ENCODE results near the gene KCNJ6.

Gene KCNJ6

DNA sequence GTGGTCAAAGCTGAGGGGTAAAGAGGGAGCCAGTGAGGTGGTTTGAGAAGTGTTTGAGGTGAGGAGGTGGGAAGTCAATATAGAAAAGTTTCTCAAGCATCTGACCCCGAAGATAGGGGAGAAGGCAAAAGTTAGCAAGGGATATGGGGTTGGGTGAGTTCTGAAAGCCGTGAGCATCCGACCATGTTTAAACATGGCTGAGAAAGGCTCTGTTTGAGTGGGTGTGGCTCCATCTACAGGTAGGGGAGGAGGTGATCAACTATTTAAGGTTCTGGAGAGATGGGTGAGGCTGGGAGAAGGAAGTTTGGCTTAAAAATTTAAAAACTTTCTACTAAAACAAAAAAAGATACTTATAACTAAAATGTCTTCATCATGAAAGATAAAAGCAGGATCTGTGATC lies 273.8 kb downstream of the KCNJ6 start:
- Histone ChIP-seq H3K4me2 (ENCODE audit: low read length, poor library complexity, severe bottlenecking) (no peak overlapping the region), H3K9ac (ENCODE audit: low read length) (no peak overlapping the region), H3K9me3 (ENCODE audit: control insufficient read depth, low read length) (peaks cover 7% of the 10 kb centered on the region), H3K18ac (ENCODE audit: low read depth in 1 of 2, low read length in 2 of 2) (no peak overlapping the region), H3K4me3 (ENCODE audit: insufficient read depth in 1 of 2, low read depth in 1 of 2, low read length in 2 of 2) (no peak overlapping the region), H2AK5ac (ENCODE audit: low read length, severe bottlenecking) (no peak overlapping the region), H3K14ac (ENCODE audit: low read length in 2 of 2) (no peak overlapping the region), H3K79me1 (replicated peaks; ENCODE audit: low read length, poor library complexity, severe bottlenecking) (no peaks in the 10 kb centered on the region), H3K27ac (ENCODE audit: low read length, poor library complexity, severe bottlenecking) (no peak overlapping the region), H3K27me3 (ENCODE audit: control insufficient read depth in 1 of 2, insufficient read depth in 1 of 2, low read length in 2 of 2) (peaks cover 0 to 85% of the 10 kb centered on the region in 2 experiments), H3K23ac (ENCODE audit: low read length in 2 of 2) (no peak overlapping the region), H2BK120ac (ENCODE audit: low read depth, low read length) (no peak overlapping the region), H2BK5ac (ENCODE audit: low read depth, low read length, poor library complexity, severe bottlenecking) (no peak overlapping the region), H2BK12ac (ENCODE audit: low read length in 2 of 2) (no peak overlapping the region), H3K4ac (ENCODE audit: low read depth in 1 of 2, low read length in 2 of 2) (no peak overlapping the region), H3K36me3 (ENCODE audit: control insufficient read depth in 1 of 2, insufficient read depth in 2 of 2, low read depth in 1 of 2, low read length in 2 of 2) (no peaks in the 10 kb centered on the region), H2AFZ (ENCODE audit: low read depth, low read length) (peak overlapping the region; percentile 5), H4K91ac (ENCODE audit: low read length) (no peak overlapping the region), H2BK15ac (ENCODE audit: low read depth, poor library complexity, severe bottlenecking) (no peak overlapping the region), H4K8ac (ENCODE audit: low read length) (no peak overlapping the region), H3K4me1 (ENCODE audit: control insufficient read depth, insufficient read depth, low read depth, low read length) (peaks cover 2% of the 10 kb centered on the region)
- no peak for DNase-seq
- 47% methylated on average over 3 of the region's 3 CpGs for WGBS

DNA sequence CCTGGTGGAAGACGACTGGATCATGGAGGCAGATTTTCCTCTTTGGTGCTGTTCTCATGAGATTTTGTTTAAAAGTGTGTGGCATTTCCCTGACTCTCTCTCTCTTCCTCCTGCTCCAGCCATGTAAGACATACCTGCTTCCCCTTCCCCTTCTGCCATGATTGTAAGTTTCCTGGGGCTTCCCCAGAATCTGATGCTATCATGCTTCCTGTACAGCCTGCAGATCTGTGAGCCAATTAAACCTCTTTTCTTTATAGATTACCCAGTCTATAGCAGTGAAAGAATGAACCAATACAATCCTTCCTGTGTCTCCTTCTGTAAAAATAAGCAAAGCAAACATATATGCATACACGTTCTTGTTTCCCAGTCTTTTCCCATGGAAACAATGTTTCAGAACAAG lies 276.5 kb downstream of the KCNJ6 start:
- peaks cover 0 to 64% of the 10 kb centered on the region in 2 experiments for H3K27me3 ChIP-seq (ENCODE audit: control insufficient read depth in 1 of 2, insufficient read depth in 1 of 2, low read length in 2 of 2)
- H2BK15ac ChIP-seq (ENCODE audit: low read depth, poor library complexity, severe bottlenecking), result no peak overlapping the region
- H3K79me1 ChIP-seq (replicated peaks; ENCODE audit: low read length, poor library complexity, severe bottlenecking), result no peaks in the 10 kb centered on the region
- 93% methylated on average over 1 of the region's 2 CpGs for WGBS
- no peak overlapping the region for H3K18ac ChIP-seq (ENCODE audit: low read depth in 1 of 2, low read length in 2 of 2)
- peaks cover 7% of the 10 kb centered on the region for H3K9me3 ChIP-seq (ENCODE audit: control insufficient read depth, low read length)
- H3K4me3 ChIP-seq (ENCODE audit: insufficient read depth in 1 of 2, low read depth in 1 of 2, low read length in 2 of 2), result no peak overlapping the region
- H4K91ac ChIP-seq (ENCODE audit: low read length), result no peak overlapping the region
- H3K4ac ChIP-seq (ENCODE audit: low read depth in 1 of 2, low read length in 2 of 2), result no peak overlapping the region
- no peak overlapping the region for H3K23ac ChIP-seq (ENCODE audit: low read length in 2 of 2)
- H2BK120ac ChIP-seq (ENCODE audit: low read depth, low read length), result no peak overlapping the region
- no peak for DNase-seq
- no peak overlapping the region for H3K4me2 ChIP-seq (ENCODE audit: low read length, poor library complexity, severe bottlenecking)
- no peak overlapping the region for H2AFZ ChIP-seq (ENCODE audit: low read depth, low read length)
- H3K4me1 ChIP-seq (ENCODE audit: control insufficient read depth, insufficient read depth, low read depth, low read length), result peaks cover 7% of the 10 kb centered on the region
- no peak overlapping the region for H3K9ac ChIP-seq (ENCODE audit: low read length)
- H4K8ac ChIP-seq (ENCODE audit: low read length), result no peak overlapping the region
- H2AK5ac ChIP-seq (ENCODE audit: low read length, severe bottlenecking), result no peak overlapping the region
- H3K36me3 ChIP-seq (ENCODE audit: control insufficient read depth in 1 of 2, insufficient read depth in 2 of 2, low read depth in 1 of 2, low read length in 2 of 2), result no peaks in the 10 kb centered on the region
- H2BK5ac ChIP-seq (ENCODE audit: low read depth, low read length, poor library complexity, severe bottlenecking), result no peak overlapping the region
- H2BK12ac ChIP-seq (ENCODE audit: low read length in 2 of 2), result no peak overlapping the region
- no peak overlapping the region for H3K27ac ChIP-seq (ENCODE audit: low read length, poor library complexity, severe bottlenecking)
- H3K14ac ChIP-seq (ENCODE audit: low read length in 2 of 2), result no peak overlapping the region

DNA sequence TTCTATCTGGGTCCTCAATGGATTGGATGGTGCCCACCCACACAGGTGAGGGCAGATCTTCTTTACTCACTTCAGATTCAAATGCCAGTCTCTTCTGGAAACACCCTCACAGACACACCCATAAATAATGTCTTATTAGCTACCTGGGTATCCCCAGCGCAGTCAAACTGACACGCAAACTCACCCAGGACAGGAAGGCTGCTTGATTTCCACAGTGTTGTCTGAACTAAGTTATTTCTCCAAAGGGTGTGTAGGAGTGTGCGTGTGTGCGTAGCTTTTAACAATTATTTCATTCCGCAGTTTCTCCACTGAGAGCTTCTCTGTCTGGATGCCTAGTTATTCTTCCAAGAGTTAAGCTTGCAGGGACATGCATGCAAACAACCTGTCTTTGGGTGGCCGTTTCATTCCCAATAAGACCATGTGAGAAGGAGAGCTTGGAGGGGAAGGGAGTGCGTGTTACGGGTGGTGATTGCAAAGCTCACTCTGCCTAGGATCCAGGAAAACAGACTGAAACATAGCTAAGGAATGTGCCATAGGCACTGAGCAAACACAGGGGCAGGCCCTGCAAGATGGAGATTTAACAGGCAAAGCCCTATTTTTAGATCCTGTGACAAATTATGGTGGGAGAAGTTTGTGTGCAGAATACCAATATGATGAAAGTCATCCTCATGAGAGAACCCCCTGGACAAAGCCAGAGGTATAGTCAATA lies 280.0 kb downstream of the KCNJ6 start:
- DNase-seq, result peak; percentile 86
- H3K4me1 ChIP-seq (ENCODE audit: control insufficient read depth, insufficient read depth, low read depth, low read length), result peaks cover 9% of the 10 kb centered on the region
- no peaks in the 10 kb centered on the region for H3K9me3 ChIP-seq (ENCODE audit: control insufficient read depth, low read length)
- no peaks in the 10 kb centered on the region for H3K36me3 ChIP-seq (ENCODE audit: control insufficient read depth in 1 of 2, insufficient read depth in 2 of 2, low read depth in 1 of 2, low read length in 2 of 2)
- H3K4me2 ChIP-seq (ENCODE audit: low read length, poor library complexity, severe bottlenecking), result peak overlapping the region; percentile 18
- H3K14ac ChIP-seq (ENCODE audit: low read length in 2 of 2), result no peak overlapping the region
- no peak overlapping the region for H2BK15ac ChIP-seq (ENCODE audit: low read depth, poor library complexity, severe bottlenecking)
- peaks cover 0 to 34% of the 10 kb centered on the region in 2 experiments for H3K27me3 ChIP-seq (ENCODE audit: control insufficient read depth in 1 of 2, insufficient read depth in 1 of 2, low read length in 2 of 2)
- no peak overlapping the region for H2BK120ac ChIP-seq (ENCODE audit: low read depth, low read length)
- H2AFZ ChIP-seq (ENCODE audit: low read depth, low read length), result no peak overlapping the region
- peak overlapping the region; percentile 51 for H3K27ac ChIP-seq (ENCODE audit: low read length, poor library complexity, severe bottlenecking)
- H3K79me1 ChIP-seq (replicated peaks; ENCODE audit: low read length, poor library complexity, severe bottlenecking), result peaks cover 1% of the 10 kb centered on the region
- peak overlapping the region; percentile 5 for H3K9ac ChIP-seq (ENCODE audit: low read length)
- no peak overlapping the region for H3K23ac ChIP-seq (ENCODE audit: low read length in 2 of 2)
- no peak overlapping the region for H2BK12ac ChIP-seq (ENCODE audit: low read length in 2 of 2)
- no peak overlapping the region for H3K4ac ChIP-seq (ENCODE audit: low read depth in 1 of 2, low read length in 2 of 2)
- H2AK5ac ChIP-seq (ENCODE audit: low read length, severe bottlenecking), result peak overlapping the region; percentile 80
- WGBS, result 75% methylated on average over 8 of the region's 8 CpGs
- no peak overlapping the region for H4K8ac ChIP-seq (ENCODE audit: low read length)
- no peak overlapping the region for H2BK5ac ChIP-seq (ENCODE audit: low read depth, low read length, poor library complexity, severe bottlenecking)
- no peak overlapping the region for H4K91ac ChIP-seq (ENCODE audit: low read length)
- no peak overlapping the region for H3K18ac ChIP-seq (ENCODE audit: low read depth in 1 of 2, low read length in 2 of 2)
- H3K4me3 ChIP-seq (ENCODE audit: insufficient read depth in 1 of 2, low read depth in 1 of 2, low read length in 2 of 2), result no peak overlapping the region

DNA sequence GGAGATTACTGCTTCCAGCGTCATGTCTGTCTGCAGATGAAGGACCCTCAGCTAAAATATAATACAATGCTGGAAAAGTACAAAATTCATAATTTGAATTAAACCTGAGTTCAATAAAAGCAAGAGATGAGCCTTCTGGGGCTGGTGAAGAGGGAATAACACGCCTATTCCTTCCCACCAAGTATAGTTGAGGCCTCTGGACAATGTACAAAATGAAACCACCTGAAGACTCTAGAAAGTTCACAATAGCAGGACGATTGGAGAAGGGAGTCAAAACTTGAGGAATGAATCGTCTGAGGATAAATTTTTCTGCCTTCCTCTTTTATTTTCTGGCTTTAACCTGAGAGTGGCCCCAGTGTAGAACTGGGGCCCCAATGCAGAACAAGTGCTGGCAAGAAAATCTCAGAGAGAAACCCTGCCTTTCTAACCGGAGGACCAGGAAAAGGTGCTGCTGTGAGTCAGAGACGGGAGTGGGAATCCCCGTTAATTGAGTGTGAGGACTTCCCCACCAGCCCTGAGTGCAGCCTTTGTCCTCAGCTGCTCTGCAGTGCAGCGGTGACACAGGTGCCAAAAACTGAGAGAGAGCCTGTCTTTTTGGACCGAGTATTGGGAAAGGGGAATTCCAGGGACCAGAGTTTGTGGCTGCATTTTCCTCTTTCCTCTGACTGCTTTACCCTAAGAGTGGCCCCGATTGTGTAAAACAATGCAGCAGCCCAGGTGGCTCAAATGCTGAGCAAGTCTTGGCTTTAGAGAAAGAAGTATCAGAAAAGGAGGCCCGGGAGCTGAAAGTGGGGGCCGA lies 284.7 kb downstream of the KCNJ6 start:
- Histone ChIP-seq H3K9ac (ENCODE audit: low read length) (no peak overlapping the region), H4K8ac (ENCODE audit: low read length) (no peak overlapping the region), H2BK5ac (ENCODE audit: low read depth, low read length, poor library complexity, severe bottlenecking) (no peak overlapping the region), H2AFZ (ENCODE audit: low read depth, low read length) (no peak overlapping the region), H3K4ac (ENCODE audit: low read depth in 1 of 2, low read length in 2 of 2) (no peak overlapping the region), H2BK15ac (ENCODE audit: low read depth, poor library complexity, severe bottlenecking) (no peak overlapping the region), H2AK5ac (ENCODE audit: low read length, severe bottlenecking) (no peak overlapping the region), H3K4me1 (ENCODE audit: control insufficient read depth, insufficient read depth, low read depth, low read length) (peaks cover 9% of the 10 kb centered on the region), H3K23ac (ENCODE audit: low read length in 2 of 2) (no peak overlapping the region), H2BK120ac (ENCODE audit: low read depth, low read length) (no peak overlapping the region), H3K4me2 (ENCODE audit: low read length, poor library complexity, severe bottlenecking) (peak overlapping the region; percentile 47), H3K4me3 (ENCODE audit: insufficient read depth in 1 of 2, low read depth in 1 of 2, low read length in 2 of 2) (no peak overlapping the region), H3K14ac (ENCODE audit: low read length in 2 of 2) (no peak overlapping the region), H4K91ac (ENCODE audit: low read length) (no peak overlapping the region), H3K18ac (ENCODE audit: low read depth in 1 of 2, low read length in 2 of 2) (no peak overlapping the region), H3K79me1 (replicated peaks; ENCODE audit: low read length, poor library complexity, severe bottlenecking) (peaks cover 1% of the 10 kb centered on the region), H3K9me3 (ENCODE audit: control insufficient read depth, low read length) (peaks cover 3% of the 10 kb centered on the region), H3K27ac (ENCODE audit: low read length, poor library complexity, severe bottlenecking) (no peak overlapping the region), H2BK12ac (ENCODE audit: low read length in 2 of 2) (no peak overlapping the region), H3K36me3 (ENCODE audit: control insufficient read depth in 1 of 2, insufficient read depth in 2 of 2, low read depth in 1 of 2, low read length in 2 of 2) (no peaks in the 10 kb centered on the region), H3K27me3 (ENCODE audit: control insufficient read depth in 1 of 2, insufficient read depth in 1 of 2, low read length in 2 of 2) (peaks cover 0 to 17% of the 10 kb centered on the region in 2 experiments)
- 53% methylated on average over 12 of the region's 12 CpGs for WGBS
- peak; percentile 25 for DNase-seq

All from mesenchymal stem cell (in vitro differentiated cells and primary cell).